Motor neuron (in vitro differentiated cells): ENCODE results near the gene IDH2. TPM values are rescaled to one million over a fixed set of nuclear protein-coding genes. Genes with fewer than 3 reads are reported as not detected.

Source experiments
- ATAC-seq, 8 experiments: fragments of 200-7000 bp; cut with Tn5 transposase; replicated peaks in 6 of 8; 2 replicates each; pipeline ENCODE4 v1.8.0; 2021; ENCODE audit warnings: mild to moderate bottlenecking in 8 of 8, moderate library complexity in 8 of 8
- H3K27ac ChIP-seq, 2 donors: fragments of 250-450 bp; sonication (Bioruptor Pico); 2 replicates each; pipeline ENCODE4 v1.9.0; 2021; ENCODE audit warnings: antibody characterized with exemption in 2 of 2, mild to moderate bottlenecking in 2 of 2, moderate library complexity in 1 of 2
- H3K4me1 ChIP-seq, 2 donors: fragments of 250-450 bp; sonication (Bioruptor Pico); replicated peaks in 1 of 2; 2 replicates each; pipeline ENCODE4 v1.6.1; 2021; ENCODE audit warnings: antibody characterized with exemption in 2 of 2, mild to moderate bottlenecking in 2 of 2, moderate library complexity in 1 of 2
- H3K4me3 ChIP-seq, 5 donors: fragments of 250-450 bp; sonication (Bioruptor Pico); 2 replicates each; pipeline ENCODE4 v1.9.0; 2021; ENCODE audit warnings: antibody characterized with exemption in 5 of 5, mild to moderate bottlenecking in 5 of 5, moderate library complexity in 4 of 5
- WGBS, 10 experiments: fragments of 450-650 bp; shearing (Covaris generic); methylation state at CpG; one replicate each; pipeline ENCODE4 v1.0.0; 2022; 5-methylcytosine and 5-hydroxymethylcytosine counted together
- in situ Hi-C, 9 experiments: fragments of 400-800 bp; cut with MboI; loops; one replicate each; pipeline ENCODE4 v1.15.0; 2021; ENCODE audit warnings: low sequenced_read_pairs in 9 of 9, low pct_unique_long_range_greater_than_20kb in 2 of 9; ENCODE audit not compliant: unreplicated experiment in 9 of 9
- total RNA-seq, 8 experiments: library from RNA; unstranded; fragments of 300-600 nt; gene quantifications; 2 replicates each; pipeline versions ENCODE4 v1.2.3 to v1.2.4, GENCODE V29; 2022

The IDH2 gene
- total RNA-seq, 8 experiments from 2014 or later, result 55.9 to 289 (median 77.4) TPM

DNA sequence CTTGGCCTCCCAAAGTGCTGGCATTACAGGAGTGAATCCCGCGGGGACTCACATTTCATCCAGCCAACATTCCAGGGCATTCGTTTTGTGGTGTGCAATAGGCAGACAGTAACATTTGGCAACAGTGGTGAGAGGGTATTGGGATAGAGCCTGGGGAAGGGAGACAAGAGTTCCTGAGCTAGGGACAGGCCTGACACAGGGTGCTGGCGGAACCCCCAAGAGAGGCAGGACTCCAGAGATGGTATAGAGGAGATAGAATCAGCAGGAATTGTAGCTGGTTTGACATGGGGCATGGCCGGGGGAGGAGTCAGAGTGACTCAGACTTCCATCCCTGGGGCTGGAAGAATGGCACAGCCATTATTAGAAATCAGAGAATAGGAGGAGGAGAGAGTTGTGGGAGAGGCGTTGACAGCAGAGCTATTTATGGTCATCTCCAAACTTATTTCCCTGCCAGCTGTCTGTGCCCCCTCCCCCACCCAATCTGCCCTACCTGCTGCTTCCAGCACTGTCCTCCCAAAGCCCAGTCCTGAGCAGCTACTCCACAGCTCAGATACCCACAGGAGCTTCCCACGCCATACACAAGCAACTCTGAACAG, 4.4 kb upstream of the IDH2 start:
- ATAC-seq, result peak; percentile 22 to 63 (median 54)
- peaks cover 11 to 13% of the 10 kb centered on the region in 2 donors for H3K4me1 ChIP-seq
- 20 to 100% (median 40%) methylated on average over 1 to 6 of the region's 7 CpGs; no CpG with 5 or more reads in 1 of the 10 experiments for WGBS, 10 experiments
- no peak overlapping the region for H3K4me3 ChIP-seq
- H3K27ac ChIP-seq, result peak overlapping the region; percentile 54 to 69
- in situ Hi-C loops, result no loop called here

DNA sequence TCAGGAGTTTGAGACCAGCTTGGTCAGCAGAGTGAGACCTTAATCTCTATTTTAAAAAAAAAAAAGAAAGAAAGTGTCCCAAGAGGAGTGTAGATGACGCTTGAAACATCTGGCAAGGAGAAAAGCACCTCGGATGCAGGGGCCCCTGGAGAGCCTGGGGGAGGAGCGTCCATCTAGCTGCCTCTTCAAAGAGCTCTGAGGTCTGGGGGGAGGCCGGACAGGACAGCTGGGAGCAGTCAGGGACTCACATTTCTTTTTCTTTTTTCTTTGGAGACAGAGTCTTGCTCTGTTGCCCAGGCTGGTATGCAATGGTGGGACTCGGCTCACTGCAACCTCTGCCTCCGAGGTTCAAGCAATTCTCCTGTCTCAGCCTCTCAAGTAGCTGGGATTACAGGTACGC, 3.3 kb upstream of the IDH2 start:
- Histone ChIP-seq H3K4me1 (peaks cover 17 to 22% of the 10 kb centered on the region in 2 donors), H3K27ac (no peak overlapping the region), H3K4me3 (no peak overlapping the region)
- ATAC-seq, result no peak
- in situ Hi-C loops, result no loop called here
- 69 to 100% (median 84%) methylated on average over 1 to 6 of the region's 7 CpGs; no CpG with 5 or more reads in 4 of the 10 experiments for WGBS, 10 experiments

DNA sequence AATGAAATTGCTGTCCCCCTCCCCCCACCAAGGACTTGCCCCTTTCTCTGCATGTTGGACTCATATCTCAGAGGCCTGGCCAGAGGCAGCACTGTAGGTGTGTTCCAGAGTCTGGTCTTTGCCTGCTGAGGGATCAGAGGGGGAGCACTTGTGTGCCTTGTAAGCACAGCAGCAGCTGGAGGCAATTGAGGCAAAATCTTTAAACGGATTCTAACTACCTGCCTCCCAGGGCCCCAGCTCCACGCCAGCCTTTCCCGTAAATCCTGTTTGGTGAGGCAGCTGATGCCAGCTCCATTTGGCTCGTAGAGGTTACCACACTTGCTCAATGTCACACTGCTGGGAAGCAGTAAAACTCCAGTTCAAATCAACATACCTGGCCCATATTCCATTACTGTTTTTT, 2.3 kb upstream of the IDH2 start:
- in situ Hi-C loops, result no loop called here
- no peak for ATAC-seq
- no peak overlapping the region for H3K27ac ChIP-seq
- H3K4me3 ChIP-seq, result no peak overlapping the region
- WGBS, 10 experiments, result 76 to 100% (median 96%) methylated on average over 1 to 3 of the region's 4 CpGs; no CpG with 5 or more reads in 2 of the 10 experiments
- H3K4me1 ChIP-seq, result peaks cover 21 to 29% of the 10 kb centered on the region in 2 donors

DNA sequence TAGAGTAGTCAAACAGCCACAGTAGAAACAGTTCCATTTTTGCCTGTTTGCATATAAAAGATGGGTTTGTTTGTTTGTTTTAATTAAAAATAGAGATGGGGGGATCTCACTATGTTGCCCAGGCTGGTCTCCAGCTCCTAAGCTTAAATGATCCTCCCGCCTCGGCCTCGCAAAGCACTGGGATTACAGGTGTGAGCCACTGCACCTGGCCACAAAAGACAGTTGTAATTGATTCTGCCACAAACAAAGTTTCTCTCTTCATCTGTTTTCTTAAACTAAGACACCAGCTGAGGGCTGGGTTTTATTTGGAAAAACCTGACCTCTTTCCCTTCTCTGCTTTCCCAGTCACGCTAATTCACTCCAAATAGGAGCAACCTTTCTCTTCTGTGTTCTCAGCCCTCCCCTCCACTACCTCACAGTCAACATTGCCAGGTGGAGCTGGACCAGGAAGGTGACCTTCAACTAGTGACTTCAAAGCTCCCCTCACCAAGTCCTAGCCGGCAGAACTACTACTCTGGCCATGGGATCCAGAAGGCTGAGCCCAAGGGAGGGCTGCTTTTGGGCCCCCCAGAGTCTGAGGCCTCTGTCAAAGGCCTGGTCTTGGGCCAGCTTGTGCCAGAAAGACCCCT, 1.5 kb upstream of the IDH2 start:
- Histone ChIP-seq H3K4me3 (no peak overlapping the region), H3K27ac (no peak overlapping the region), H3K4me1 (peaks cover 21 to 29% of the 10 kb centered on the region in 2 donors)
- in situ Hi-C loops, result no loop called here
- no peak for ATAC-seq
- 60 to 100% (median 91%) methylated on average over 1 to 5 of the region's 5 CpGs; no CpG with 5 or more reads in 3 of the 10 experiments for WGBS, 10 experiments

DNA sequence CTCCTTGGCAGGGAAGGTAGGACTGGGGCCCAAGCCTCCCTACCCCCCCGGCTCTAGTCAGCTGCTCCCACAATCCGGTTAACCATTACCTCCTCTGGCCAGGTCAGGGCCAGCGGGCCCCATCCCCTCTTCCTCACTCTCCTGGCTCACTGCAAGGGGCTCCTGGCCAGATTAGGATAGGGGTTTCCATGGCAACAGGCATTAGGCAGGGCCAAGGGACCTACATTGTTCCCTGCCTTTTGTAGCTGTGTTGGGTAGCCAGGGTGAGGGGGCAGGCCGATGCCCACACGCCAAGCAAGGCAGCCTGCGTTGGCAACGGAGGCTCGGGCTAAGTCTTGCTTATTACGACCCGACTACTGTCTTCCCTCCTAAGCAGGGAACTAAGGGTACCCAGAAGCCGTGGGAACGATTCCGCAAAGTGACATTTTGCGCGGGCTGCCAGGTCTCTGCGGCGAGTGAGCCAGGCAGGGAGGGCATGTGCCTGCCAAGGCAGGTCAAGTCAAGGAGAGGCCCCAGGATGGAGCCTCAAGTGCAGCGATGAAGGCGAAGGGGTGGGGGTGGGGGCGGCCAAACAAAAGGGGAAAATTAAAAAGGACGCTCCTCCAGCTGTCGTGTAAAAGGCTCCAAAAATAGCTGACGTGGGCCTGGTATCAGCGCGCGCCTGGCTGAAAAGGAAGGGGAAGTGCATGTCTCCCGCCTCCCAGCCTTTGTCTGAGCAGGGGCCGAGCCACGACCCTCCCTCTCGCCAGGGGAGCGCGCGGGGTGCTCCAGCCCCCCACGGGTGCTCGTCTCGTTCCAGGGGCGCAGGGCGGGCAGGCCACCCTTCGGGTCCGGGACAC, 919 bp downstream of the IDH2 start:
- ATAC-seq, result peak in 5 of 8 experiments; percentile 10 to 25 (median 22)

DNA sequence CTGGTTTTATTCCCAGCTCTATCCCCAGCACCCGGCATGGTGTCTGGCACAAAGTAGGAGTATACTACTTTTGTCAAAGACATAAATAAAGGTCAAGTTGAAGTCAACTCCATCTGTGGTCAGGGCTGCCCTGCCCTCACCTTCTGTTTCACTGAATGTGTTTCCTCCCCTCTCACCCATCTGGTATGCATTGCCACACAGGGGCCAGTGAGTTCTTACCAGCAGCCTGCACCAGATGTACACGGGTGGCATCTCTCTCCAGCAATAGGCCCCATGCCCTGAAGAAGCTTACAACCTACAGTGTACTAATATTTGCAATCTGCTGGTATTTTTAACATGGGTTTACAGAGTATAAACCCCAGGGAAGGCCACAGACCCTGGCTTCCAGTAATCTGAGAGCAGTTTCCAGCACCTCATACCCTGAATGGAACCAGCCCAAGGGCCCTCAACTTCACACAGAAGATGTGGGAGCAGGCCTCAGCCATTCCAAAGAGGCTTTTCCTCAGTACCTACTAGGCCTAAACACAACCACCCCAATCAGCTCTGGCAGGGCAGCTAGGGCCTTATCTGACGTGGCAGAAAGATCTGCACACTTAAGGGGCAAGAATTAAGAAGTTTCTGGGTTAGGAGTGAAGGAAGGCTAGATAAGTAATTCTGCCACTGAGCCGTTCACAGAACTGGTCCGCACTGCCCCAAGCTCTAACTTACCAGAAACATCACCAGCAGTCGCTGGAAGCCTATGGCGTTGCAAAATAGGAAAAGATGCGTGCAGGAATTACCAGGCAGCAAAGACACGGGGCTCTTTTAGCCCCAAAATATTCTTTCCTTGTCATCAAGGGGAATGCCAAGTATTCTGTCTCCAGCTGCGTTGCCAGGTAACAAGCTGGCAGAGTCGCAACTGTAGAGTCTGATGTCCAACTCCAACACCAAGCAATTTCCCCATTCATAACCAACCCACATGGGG, 2.1 kb downstream of the IDH2 start:
- ATAC-seq, result no peak
- WGBS, 10 experiments, result 13 to 94% (median 83%) methylated on average over 1 to 9 of the region's 11 CpGs; no CpG with 5 or more reads in 2 of the 10 experiments
- Histone ChIP-seq H3K27ac (no peak overlapping the region), H3K4me1 (peaks cover 16 to 18% of the 10 kb centered on the region in 2 donors), H3K4me3 (peak overlapping the region in 1 of 5 donors; percentile 96)
- in situ Hi-C loops, result loop anchor here in 3 of 9 experiments (25.0 kb wide), 2 partner anchors 188 to 338 kb away; partner anchors contain the start of genes MESP1 (in 3 of the 3) and ARPIN (in 1 of the 3)

More for the DNA sequence above, 919 bp downstream of the IDH2 start:
- H3K4me1 ChIP-seq, result peaks cover 19 to 21% of the 10 kb centered on the region in 2 donors
- peak overlapping the region; percentile 87 to 91 for H3K27ac ChIP-seq
- in situ Hi-C loops, result no loop called here
- H3K4me3 ChIP-seq, result peak overlapping the region; percentile 73 to 97 (median 85)
- 0 to 30% (median 9%) methylated on average over 2 to 15 of the region's 40 CpGs; no CpG with 5 or more reads in 5 of the 10 experiments for WGBS, 10 experiments

DNA sequence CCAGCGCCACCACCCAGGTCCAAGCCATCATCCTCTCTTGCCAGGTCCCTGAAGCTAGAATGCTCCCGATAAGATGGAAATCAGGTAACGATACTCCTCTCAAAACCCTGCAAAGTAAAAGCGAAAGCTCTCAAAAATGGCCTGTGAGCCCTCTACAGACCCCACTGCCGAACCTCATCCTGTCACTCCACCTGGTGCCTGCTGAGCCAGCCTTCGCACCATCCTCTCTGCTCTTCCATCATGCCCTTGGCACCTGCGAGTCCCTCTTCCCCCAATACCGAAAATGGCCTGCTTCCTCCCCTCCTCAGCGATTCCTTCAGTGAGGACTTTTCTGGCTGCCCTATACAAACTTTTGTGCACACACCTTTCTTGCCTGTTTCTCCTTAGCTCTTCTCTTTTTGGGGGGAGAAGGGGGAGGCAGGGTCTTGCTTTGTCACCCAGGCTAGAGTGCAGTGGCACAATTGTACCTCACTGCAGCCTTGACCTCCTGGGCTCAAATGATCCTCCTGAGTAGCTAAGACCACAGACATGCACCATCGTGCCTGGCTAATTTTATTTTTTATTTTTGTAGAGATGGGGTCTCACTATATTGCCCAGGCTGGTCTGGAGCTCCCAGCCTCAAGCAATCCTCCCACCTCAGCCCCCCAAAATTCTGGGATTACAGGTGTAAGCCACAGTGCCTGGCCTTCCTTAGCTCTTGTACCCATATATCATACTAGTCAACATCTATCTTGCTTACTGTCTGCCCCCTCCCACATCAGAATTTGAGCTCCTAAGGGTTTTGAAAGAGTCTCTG, 3.0 kb downstream of the IDH2 start:
- Histone ChIP-seq H3K4me3 (no peak overlapping the region), H3K4me1 (peaks cover 16 to 18% of the 10 kb centered on the region in 2 donors), H3K27ac (no peak overlapping the region)
- in situ Hi-C loops, result loop anchor here in 3 of 9 experiments (25.0 kb wide), 2 partner anchors 187 to 337 kb away; partner anchors contain the start of genes MESP1 (in 3 of the 3) and ARPIN (in 1 of the 3)
- 75 to 100% (median 93%) methylated on average over 1 to 8 of the region's 10 CpGs; no CpG with 5 or more reads in 1 of the 10 experiments for WGBS, 10 experiments
- ATAC-seq, result no peak

DNA sequence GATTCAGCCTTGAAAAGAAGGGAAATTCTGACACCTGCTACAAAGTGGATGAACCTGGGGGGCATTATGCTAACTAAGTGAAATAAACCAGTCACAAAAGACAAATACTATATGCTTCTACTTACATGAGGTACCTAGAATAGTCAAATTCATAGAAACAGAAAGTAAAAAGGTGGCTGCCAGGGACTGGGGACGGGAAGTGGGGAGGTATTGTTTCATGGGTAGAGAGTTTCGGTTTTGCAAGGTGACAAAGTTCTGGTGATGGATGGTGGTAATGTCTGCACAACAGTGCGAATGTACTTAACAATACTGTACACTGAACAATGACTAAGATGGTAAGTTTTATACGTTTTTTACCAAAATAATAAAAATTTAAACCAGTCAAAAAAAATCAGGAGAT, 4.8 kb downstream of the IDH2 start:
- Histone ChIP-seq H3K4me3 (no peak overlapping the region), H3K27ac (no peak overlapping the region), H3K4me1 (peaks cover 16 to 18% of the 10 kb centered on the region in 2 donors)
- 16 to 100% (median 65%) methylated on average over 2 to 4 of the region's 4 CpGs; no CpG with 5 or more reads in 2 of the 10 experiments for whole genome bisulfite sequencing, 10 experiments
- in situ Hi-C loops, result loop anchor here in 3 of 9 experiments (25.0 kb wide), 2 partner anchors 185 to 335 kb away; partner anchors contain the start of genes MESP1 (in 3 of the 3) and ARPIN (in 1 of the 3)
- no peak for ATAC-seq

DNA sequence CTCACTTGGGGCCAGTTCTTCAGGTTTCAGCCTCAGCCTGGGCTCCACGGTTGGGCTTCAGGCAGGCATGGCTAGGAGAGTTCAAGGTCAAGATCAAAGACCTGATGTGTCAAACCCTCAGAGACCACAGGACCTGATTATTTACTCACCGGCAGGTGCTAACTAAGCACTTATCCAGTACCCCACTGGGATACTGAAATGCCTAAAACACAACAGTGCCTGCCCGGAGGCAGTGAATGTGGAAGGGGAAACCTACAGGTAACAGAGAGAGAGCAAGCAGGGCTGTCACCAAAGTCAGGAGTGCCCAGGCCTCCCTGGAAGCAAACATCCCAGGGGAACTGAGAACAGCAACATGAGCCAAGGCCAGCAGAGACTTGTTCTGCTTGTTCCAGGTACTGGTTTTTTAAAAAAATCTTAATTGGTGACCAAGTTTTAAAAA, 6.7 kb downstream of the IDH2 start:
- ATAC-seq, result no peak
- H3K27ac ChIP-seq, result no peak overlapping the region

DNA sequence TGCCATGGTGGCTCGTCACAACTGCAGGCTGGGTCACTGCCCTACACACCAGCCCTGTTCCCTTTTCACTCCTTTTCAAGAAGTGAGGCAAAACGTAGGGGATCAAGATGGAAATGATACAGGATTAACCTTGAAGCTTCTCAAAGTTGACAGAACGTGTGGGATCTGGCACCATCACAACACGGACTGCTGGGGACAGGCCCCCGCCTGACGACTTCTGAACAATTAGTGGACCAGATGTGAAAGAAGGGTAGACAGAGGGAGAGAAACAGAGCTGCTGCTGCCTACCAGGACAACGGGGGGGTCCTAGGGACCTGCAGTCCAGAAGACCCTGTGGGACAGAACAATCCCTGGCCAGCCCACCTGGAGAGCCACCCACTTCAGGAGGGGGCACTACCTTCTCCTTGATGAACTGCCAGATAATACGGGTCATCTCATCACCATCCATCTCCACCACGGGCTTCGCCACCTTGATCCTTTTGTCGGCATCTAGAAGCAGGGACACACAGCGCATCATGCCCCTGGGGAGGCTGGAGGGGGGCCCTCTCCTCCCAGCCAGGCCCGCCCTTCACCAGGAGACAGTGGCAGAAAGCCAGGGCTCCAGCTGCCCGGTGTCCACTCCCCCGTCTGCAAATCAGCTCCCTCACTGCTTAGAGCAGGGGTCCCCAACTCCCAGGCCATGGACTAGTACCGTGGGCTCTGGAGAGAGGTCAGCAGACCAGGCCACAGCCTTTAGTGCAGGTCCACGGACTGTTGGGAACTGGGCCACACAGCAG, 10.9 kb downstream of the IDH2 start:
- H3K4me1 ChIP-seq, result no peaks in the 10 kb centered on the region
- no peak overlapping the region for H3K4me3 ChIP-seq
- in situ Hi-C loops, result loop anchor here in 3 of 9 experiments (25.0 kb wide), 2 partner anchors 179 to 329 kb away; partner anchors contain the start of genes MESP1 (in 3 of the 3) and ARPIN (in 1 of the 3)
- 40 to 100% (median 83%) methylated on average over 1 to 4 of the region's 17 CpGs; no CpG with 5 or more reads in 3 of the 10 experiments for WGBS, 10 experiments
- ATAC-seq, result no peak
- no peak overlapping the region for H3K27ac ChIP-seq

More for the DNA sequence above, 6.7 kb downstream of the IDH2 start:
- in situ Hi-C loops, result loop anchor here in 3 of 9 experiments (25.0 kb wide), 2 partner anchors 183 to 333 kb away; partner anchors contain the start of genes MESP1 (in 3 of the 3) and ARPIN (in 1 of the 3)
- Histone ChIP-seq H3K4me3 (no peak overlapping the region), H3K4me1 (peaks cover 10 to 11% of the 10 kb centered on the region in 2 donors)
- 55 to 100% (median 75%) methylated on average over 1 to 3 of the region's 3 CpGs; no CpG with 5 or more reads in 3 of the 10 experiments for WGBS, 10 experiments
